Type B pancreatic cell (in vitro differentiated cells): ENCODE results near the gene RUSF1. TPM values are rescaled to one million over a fixed set of nuclear protein-coding genes. Genes with fewer than 3 reads are reported as not detected.
"Not testable (repeated sequence)": the region's sequence is repeated elsewhere in the genome, so short reads cannot be mapped to it uniquely, and the experiment has no call there.

Source experiments
- DNase-seq: peaks from one replicate; pipeline ENCODE4 v3.0.0; 2021; ENCODE audit warnings: mixed read lengths; ENCODE audit not compliant: unreplicated experiment; ENCODE audit errors: extremely low spot score
- H3K27ac Mint-ChIP-seq: 2 replicates; pipeline ENCODE4 v1.8.0; 2021; ENCODE audit warnings: mild to moderate bottlenecking, mixed read lengths
- H3K27me3 Mint-ChIP-seq: 2 replicates; pipeline ENCODE4 v1.8.0; 2021; ENCODE audit warnings: mixed read lengths
- H3K36me3 Mint-ChIP-seq: 2 replicates; pipeline ENCODE4 v1.8.0; 2021; ENCODE audit warnings: mixed read lengths
- H3K4me1 Mint-ChIP-seq: one replicate; pipeline ENCODE4 v1.8.0; 2021; ENCODE audit warnings: mixed read lengths; ENCODE audit not compliant: unreplicated experiment
- H3K4me3 Mint-ChIP-seq: 2 replicates; pipeline ENCODE4 v1.8.0; 2021; ENCODE audit warnings: mild to moderate bottlenecking, mixed read lengths
- H3K9me3 Mint-ChIP-seq: 2 replicates; pipeline ENCODE4 v1.8.0; 2021; ENCODE audit warnings: mixed read lengths
- total RNA-seq: library from RNA; stranded (reverse); gene quantifications from 2 replicates; pipeline ENCODE4 v1.2.1, GENCODE V29; 2021; ENCODE audit warnings: low replicate concordance
- TF ChIP-seq, protein P1 (sequence below): fragments of 200-600 bp; sonication (generic); conservative IDR thresholded peaks from 2 replicates; pipeline ENCODE4 v1.5.0; 2021; ENCODE audit warnings: antibody characterized with exemption, mild to moderate bottlenecking

The RUSF1 gene
- total RNA-seq, 1 donor from 2014 or later = 78.2 TPM

- no peaks in the 10 kb centered on the region for H3K9me3 Mint-ChIP-seq
- peak overlapping the region; percentile 93 for H3K27ac Mint-ChIP-seq
- no peaks in the 10 kb centered on the region for H3K27me3 Mint-ChIP-seq
- no peaks in the 10 kb centered on the region for H3K36me3 Mint-ChIP-seq
- H3K4me1 Mint-ChIP-seq = peaks cover 25% of the 10 kb centered on the region
- peak overlapping the region; percentile 70 for H3K4me3 Mint-ChIP-seq
- DNase-seq = no peak
- TF ChIP-seq, protein P1, sequence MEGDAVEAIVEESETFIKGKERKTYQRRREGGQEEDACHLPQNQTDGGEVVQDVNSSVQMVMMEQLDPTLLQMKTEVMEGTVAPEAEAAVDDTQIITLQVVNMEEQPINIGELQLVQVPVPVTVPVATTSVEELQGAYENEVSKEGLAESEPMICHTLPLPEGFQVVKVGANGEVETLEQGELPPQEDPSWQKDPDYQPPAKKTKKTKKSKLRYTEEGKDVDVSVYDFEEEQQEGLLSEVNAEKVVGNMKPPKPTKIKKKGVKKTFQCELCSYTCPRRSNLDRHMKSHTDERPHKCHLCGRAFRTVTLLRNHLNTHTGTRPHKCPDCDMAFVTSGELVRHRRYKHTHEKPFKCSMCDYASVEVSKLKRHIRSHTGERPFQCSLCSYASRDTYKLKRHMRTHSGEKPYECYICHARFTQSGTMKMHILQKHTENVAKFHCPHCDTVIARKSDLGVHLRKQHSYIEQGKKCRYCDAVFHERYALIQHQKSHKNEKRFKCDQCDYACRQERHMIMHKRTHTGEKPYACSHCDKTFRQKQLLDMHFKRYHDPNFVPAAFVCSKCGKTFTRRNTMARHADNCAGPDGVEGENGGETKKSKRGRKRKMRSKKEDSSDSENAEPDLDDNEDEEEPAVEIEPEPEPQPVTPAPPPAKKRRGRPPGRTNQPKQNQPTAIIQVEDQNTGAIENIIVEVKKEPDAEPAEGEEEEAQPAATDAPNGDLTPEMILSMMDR = no peak
These were observed 54.7 kb downstream of the RUSF1 start for GRCh38 chr16:31453255-31454204.

GRCh38 chr16:31452631-31453106 lies 55.5 kb downstream of the RUSF1 start:
- Mint-ChIP-seq H3K4me1 (peaks cover 22% of the 10 kb centered on the region), H3K9me3 (no peaks in the 10 kb centered on the region), H3K27me3 (no peaks in the 10 kb centered on the region), H3K27ac (peak overlapping the region; percentile 39), H3K4me3 (no peak overlapping the region), H3K36me3 (no peaks in the 10 kb centered on the region)
- no peak for DNase-seq
- TF ChIP-seq, protein P1 = no peak

DNA sequence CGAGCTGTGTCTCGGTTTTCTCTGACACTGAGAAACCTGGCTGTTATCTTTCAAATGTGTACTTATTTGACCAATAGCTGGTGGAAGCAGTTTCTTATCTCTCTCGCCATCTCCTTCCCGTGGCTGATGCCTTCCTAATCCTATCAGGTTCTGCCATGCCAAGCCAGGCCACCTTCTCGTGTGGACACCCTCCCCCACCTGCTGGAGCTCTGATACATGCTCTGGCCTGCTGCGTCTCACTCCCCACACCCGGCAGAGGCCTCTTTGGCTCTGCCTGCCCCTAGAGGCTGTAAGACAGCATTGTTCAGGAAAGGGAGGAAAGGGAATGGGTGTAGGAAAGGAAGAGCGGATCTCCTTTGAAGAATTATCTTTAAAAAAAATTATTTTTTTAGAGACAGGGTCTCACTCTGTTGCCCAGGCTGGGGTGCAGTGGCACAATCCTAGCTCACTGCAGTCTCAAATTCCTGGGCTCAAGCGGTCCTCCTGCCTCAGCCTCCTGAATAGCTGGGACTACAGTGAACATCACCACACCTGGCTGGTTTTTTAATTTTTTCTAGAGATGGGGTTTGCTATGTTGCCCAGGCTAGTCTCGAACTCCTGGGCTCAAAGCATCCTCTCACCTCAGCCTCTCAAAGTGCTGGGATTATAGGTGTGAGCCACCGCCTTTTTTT lies 56.4 kb downstream of the RUSF1 start:
- Mint-ChIP-seq H3K27ac (peak overlapping the region; percentile 36), H3K27me3 (no peaks in the 10 kb centered on the region)

GRCh38 chr16:31451201-31451600 lies 57.0 kb downstream of the RUSF1 start:
- no peak overlapping the region for H3K4me3 Mint-ChIP-seq
- H3K27ac Mint-ChIP-seq = no peak overlapping the region
- H3K27me3 Mint-ChIP-seq = no peaks in the 10 kb centered on the region
- H3K36me3 Mint-ChIP-seq = no peaks in the 10 kb centered on the region
- H3K9me3 Mint-ChIP-seq = no peaks in the 10 kb centered on the region
- DNase-seq = no peak
- peaks cover 22% of the 10 kb centered on the region for H3K4me1 Mint-ChIP-seq
- TF ChIP-seq, protein P1 = no peak

More for the DNA sequence above, 56.4 kb downstream of the RUSF1 start:
- H3K36me3 Mint-ChIP-seq = no peaks in the 10 kb centered on the region
- peaks cover 22% of the 10 kb centered on the region for H3K4me1 Mint-ChIP-seq
- H3K4me3 Mint-ChIP-seq = peak overlapping the region; percentile 27
- no peaks in the 10 kb centered on the region for H3K9me3 Mint-ChIP-seq
- TF ChIP-seq, protein P1 = peak; percentile 76
- DNase-seq = no peak

DNA sequence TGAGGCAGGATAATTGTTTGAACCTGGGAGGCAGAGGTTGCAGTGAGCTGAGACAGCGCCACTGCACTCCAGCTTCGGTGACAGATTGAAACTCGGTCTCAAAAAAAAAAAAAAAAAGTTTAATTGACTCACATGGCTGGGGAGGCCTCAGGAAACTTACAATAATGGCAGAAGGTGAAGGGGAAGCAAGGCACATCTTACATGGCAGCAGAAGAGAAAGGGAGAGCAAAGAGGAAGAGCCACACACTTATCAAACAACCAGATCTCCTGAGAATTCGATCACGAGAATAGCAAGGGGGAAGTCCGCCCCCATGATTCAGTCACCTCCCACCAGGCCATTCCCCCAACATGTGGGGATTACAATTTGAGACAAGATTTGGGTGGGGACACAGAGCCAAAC lies 62.3 kb downstream of the RUSF1 start:
- not testable (repeated sequence) for H3K27ac Mint-ChIP-seq, H3K4me1 Mint-ChIP-seq, H3K4me3 Mint-ChIP-seq, H3K9me3 Mint-ChIP-seq, DNase-seq, H3K27me3 Mint-ChIP-seq, H3K36me3 Mint-ChIP-seq

GRCh38 chr16:31441956-31442355 lies 66.2 kb downstream of the RUSF1 start:
- peak overlapping the region; percentile 50 for H3K27ac Mint-ChIP-seq
- H3K9me3 Mint-ChIP-seq = no peaks in the 10 kb centered on the region
- H3K4me1 Mint-ChIP-seq = peaks cover 5% of the 10 kb centered on the region
- no peak for DNase-seq
- H3K4me3 Mint-ChIP-seq = peak overlapping the region; percentile 86
- TF ChIP-seq, protein P1 = no peak
- peaks cover 8% of the 10 kb centered on the region for H3K27me3 Mint-ChIP-seq
- H3K36me3 Mint-ChIP-seq = no peaks in the 10 kb centered on the region
